Daoy (cell line): ENCODE data around the gene CACNG1. TPM values are rescaled to one million over a fixed set of nuclear protein-coding genes. Genes with fewer than 3 reads are reported as not detected.

ENCODE experiments used
- DNase-seq: peaks from one replicate; pipeline ENCODE4 v3.0.0-alpha.2; 2015; ENCODE audit warnings: low read depth
- total RNA-seq: library from RNA; depleted of rRNA; stranded (reverse); fragments of >200 nt; shearing (Covaris generic); gene quantifications from 2 replicates; pipeline ENCODE4 v1.2.3, GENCODE V29; 2014

The CACNG1 gene
- total RNA-seq, 1 experiment from 2014 or later: not detected

DNA sequence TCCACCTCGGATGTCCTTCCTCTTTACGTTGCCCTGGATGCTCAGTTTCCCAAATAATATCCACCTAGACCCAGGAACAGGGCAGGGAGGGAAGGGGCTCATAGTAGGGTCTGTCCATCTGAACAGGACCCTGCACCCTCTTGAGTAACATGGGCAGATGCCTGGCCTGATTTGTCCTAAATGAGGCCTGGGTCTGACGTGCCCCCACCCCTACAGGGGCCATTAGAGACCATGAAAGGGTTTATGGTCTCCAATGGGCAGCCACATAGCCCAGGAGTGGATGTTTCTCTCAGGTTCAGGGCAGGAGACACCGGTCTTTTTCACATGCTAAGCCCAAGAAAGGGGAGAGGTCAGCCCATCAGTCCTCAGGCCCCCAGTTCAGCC, 6.8 kb downstream of the CACNG1 start:
- DNase-seq: no peak

DNA sequence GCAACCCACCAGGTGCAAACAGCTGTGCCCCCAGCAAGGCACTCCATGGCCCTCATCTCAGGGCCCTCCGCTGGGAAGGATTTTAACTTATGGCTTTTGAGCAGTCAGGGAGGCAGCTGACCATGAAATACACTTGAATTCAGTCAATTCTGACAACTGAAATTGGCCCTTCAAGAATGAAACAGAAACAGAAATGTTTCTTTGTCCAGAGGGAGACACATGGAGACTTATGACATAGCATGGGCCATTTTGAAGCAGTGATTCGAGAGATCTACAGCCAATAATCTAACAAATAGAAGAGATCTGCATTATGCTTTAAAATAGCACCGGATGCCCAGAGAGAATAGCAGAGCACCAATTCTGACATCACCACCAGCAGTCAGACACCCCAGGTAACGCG, 7.5 kb downstream of the CACNG1 start:
- no peak for DNase-seq

DNA sequence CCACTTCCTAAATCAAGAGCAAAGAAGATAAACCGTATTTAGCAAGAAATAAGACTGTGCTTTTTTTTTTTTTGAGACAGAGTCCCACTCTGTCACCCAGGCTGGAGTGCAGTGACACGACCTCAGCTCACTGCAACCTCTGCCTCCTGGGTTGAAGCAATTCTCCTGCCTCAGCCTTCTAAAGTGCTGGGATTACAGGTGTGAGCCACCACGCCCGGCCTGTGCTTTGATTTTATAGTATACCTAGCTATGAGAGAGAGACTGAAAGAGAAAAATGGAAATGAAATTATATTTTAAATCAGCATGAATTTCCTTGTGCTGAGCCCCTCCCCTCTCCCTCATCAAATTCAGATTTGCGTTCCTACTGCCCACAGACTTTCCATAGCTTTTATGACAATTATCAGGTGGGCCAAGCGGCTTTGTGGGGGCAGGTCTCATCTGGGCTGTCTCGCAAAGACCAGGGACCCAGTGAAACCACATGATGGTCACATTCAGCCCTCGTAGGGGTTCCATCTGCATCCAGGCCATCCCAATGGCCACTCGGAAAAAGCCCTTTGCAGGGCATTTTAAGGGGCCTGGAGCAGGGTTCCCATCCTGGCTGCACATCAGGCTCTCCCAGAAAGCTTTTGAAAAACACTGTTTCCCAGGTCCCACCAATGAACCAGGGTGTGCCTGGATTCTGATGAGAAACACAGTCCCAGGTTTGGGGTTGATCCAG, 8.5 kb downstream of the CACNG1 start:
- DNase-seq: no peak

DNA sequence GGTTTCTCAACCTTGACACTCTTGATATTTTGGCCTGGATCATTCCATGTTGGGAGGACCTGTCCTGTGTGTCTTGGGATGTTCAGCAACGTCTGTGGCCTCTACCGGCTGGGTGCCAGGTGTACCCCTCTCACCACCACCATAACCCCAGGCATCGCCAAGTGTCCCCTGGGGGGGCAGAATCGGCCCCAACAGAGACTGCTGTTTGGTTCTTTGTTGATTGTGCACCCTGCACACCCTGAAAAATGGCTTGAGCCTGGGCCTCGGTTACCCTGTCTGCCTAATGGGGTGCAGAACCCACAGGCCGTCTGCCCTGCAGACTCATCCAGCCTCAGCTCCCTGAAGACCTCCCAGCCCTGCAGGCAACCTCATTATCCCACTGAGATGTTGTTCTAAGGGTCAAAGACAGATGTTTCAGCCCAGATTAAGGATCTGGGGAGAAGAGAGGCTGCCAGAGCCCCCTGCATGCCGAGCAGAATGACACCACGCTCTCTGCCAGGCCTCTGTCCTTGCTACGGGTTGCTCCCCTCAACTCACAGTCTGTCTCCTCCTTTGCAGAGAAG, 9.2 kb downstream of the CACNG1 start:
- no peak for DNase-seq

DNA sequence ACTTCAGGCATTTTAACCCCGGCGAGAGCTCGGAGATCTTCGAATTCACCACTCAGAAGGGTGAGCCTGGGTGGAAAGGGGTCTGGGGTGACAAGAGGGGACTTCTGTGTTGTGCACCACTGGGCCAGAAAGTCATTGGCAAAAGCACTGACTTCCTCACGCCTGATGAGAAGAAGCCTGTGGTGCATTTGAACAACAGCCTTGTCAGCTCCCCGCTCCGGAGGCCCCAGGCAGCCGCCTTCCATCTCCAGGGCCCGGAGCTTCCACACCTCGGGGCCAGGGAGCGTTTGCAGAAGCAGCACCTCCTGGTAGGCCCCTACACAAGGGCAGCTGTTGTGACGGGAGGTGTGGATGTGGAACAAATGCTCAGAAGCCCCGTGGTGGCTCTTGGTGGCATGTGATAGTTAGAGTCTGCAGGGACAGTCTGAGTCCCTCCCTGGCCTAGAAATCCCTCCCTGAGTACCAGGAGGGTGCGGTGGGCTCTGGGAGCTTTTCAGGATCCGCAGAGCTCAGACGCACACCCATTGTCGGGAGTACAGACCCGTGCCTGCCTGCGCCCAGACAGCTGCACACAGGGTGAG, 9.7 kb downstream of the CACNG1 start:
- no peak for DNase-seq

DNA sequence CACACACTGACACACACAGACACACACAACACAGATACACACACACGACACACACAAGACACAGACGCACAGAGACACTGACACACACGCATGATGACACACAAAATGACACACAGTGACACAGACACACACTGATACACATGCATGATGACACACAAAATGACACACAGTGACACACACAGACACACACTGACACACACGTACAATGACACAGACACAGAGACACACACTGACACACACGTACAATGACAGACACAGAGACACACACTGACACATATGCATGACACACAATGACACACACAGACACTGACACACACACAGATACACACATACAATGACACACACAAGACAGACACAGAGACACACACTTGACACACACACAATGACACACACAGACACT, 10.3 kb downstream of the CACNG1 start:
- DNase-seq: no peak

DNA sequence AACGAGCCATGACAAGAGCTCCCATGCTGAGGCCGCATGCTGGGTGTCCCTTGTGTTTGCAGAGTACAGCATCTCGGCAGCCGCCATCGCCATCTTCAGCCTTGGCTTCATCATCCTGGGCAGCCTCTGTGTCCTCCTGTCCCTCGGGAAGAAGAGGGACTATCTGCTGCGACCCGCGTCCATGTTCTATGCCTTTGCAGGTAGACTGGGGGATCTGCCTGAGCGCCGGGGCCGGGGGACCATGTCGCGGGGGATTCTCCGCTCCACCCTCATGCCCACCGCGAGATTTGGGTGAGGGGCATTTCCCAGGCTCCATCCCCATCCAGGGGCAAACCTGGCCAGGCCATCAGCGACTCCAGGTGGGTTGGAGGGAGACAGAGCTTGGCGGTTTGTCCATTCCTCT, 10.7 kb downstream of the CACNG1 start:
- DNase-seq: no peak

DNA sequence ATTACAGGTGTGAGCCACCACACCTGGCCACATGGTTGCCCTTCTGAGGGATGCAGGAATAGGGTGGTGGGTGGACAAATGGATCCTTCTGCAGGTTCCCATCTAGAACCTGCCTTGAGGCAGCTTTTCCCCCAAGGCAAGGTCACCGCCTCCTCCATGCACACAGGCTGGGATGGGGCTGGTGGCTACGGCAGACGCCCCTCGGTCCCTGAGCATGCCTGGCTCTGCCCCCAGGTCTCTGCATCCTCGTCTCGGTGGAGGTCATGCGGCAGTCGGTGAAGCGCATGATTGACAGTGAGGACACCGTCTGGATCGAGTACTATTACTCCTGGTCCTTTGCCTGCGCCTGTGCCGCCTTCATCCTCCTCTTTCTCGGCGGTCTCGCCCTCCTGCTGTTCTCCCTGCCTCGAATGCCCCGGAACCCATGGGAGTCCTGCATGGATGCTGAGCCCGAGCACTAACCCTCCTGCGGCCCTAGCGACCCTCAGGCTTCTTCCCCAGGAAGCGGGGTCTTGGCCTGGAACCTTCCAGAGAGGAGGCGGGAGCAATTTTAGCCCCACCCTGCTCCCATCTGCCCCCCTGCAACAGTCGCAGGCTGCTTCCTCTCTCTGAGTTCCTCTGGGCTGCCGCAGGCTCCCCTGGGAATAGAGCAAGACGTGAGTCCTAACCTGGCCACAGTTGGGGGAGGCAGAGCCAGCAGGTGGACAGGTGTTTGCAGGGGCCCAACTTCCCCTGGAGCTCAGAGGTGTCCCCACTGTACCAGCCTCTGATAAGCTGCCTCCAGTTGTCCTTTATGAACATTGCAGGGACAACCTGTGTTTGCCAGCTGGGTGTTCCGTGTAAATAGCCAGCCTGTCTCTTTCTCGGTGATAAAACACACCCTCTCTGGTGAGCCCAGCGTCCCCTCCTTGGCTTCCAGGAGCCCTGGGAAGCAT, 11.7 kb downstream of the CACNG1 start:
- DNase-seq: no peak

DNA sequence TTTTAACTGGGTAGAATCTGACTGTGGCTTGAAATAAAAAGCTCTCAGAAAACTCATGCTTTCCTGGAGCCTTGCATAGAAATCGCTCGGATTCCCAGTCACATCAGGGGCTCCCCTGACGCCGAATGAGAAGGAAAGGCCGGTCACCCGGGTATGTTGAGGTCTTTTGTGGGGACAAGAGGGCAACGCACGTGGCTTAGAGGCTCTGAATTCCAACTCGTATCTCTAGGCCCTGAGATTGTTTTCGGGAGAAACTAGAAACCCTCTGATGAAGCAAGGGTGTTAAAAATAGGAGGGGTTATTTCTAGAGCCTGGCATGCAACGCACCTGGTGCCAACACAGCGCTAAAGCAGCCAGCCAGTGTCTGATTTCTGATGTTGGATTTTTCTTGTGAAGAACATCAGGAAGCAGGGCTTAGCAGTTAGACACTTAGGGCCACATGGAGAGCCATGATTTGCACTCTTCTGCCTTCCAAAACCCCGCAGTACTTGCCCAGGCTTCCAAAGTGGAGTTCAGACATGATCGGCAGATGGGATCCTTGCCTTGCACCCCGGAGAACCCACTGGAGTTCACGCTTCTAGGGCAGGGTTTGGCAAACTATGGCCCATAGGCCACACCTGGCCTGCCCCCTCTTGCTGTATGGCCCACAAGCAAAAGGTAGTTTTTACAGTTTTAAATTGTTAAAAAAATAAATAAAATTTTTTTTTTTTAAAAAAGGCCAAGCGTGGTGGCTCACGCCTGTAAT, 12.6 kb downstream of the CACNG1 start:
- DNase-seq: no peak

DNA sequence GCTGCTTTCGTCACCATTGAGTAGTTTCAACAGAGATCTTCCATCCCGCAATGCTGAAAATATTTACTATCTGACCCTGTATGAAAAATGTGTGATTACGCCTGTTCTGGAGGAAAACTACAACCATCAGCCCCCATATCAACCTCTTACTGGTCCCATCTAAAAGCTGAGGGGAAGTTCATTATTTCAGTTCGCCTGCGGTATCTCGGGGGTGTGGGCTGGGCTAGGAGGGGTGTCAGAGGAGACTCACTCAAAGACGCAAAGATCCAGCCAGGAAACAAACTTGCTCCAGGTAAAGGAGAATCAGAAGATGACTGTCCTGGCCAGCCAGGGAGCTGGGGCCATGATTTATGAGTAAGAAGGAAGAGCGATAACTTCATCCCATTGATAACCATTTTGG, 13.7 kb downstream of the CACNG1 start:
- DNase-seq: no peak

DNA sequence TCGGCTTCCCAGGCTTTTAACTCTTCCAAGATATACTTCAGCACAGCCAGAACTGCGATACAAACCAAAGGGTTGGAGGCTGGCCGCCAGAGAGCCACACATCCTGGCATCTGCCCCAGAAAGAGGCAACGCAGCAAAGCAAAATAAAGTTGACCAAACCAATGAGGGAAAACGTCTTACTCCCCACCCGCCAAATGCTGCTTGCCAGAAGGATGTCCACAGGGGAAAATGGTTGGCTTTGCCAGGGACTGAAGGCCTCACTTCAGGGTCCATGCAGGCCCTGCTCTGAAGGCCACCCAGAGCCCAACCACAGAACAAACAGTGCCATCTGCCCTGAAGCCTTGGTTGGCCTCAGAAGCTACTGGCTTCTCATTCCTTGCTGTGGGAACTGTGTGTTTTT, 15.0 kb downstream of the CACNG1 start:
- DNase-seq: no peak

DNA sequence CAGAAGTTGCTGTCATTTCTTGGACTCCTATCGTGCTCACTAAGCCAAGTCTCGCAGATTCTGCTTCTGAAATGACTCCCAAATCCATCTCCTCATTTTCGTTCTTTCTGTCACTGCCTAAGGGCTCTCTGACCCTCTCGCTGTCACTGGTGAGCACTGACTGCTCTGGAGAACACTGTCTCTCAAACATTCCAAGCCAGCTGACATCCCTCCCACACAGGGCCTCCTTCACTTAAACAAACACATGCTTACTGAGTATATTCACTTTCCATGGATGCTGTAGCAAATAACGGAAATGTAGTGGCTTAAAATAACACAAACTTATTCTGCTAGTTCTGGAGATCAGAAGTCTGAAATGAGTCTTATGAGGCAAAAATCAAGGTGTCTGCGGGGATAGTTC, 18.8 kb downstream of the CACNG1 start:
- DNase-seq: no peak

DNA sequence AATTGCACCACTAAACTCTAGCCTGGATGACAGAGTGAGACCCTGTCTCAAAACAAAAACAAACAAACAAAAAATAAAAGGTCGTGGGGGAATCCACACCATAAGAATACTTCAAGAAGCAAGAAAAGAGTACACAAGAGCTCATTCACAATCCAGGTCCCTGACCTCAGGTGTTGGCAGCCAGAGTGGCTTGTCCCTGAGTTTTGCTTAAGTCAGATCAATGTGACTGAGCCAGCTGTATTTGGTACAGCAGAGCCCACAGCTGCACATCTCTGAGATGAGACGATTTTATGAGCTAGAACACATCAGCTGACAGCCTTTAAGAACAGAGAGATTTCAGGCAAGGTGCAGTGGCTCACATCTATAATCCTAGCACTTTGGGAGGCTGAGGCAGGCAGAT, 22.4 kb downstream of the CACNG1 start:
- DNase-seq: no peak

DNA sequence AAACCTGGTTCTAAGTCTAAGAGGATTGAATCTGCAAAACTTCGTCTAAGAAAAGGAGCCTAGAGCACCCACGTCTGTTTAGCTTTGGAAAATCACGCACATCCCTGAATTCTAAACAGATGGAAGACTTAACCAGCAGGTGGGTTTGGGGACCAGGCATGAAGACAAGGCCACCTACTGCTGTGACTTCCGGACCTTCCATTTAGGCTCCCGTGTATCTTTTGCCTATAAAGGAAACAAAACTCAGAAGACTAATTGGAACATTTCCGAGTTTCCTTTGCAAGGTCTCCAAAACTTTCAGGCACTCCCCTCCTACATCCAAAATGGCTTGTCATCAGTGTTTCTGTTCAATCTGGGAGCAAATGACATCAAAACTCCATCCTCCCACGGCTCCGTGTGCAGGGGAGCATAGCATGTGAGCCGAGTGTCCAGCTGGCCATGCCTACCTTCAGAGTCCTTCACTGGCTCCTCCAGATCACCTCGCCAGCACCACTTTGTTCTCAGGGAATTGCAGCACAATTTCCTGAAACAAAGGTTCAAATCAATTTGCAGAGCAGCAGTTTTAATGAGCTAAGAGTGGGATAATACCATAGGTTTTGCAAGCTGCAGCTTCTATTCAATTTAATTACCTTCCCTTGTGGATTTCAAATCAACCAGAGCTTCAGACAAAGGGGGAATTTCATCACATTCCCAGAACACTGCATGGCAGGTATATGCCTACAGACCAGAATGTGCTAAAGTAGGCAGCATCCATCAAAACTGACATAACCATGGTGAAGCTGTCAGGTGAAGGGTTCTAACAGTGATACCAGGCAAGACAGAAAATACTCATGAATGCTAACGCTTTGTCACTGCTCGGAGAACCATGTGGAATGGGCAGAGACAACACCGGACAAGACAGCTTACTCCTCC, 23.5 kb downstream of the CACNG1 start:
- DNase-seq: no peak

DNA sequence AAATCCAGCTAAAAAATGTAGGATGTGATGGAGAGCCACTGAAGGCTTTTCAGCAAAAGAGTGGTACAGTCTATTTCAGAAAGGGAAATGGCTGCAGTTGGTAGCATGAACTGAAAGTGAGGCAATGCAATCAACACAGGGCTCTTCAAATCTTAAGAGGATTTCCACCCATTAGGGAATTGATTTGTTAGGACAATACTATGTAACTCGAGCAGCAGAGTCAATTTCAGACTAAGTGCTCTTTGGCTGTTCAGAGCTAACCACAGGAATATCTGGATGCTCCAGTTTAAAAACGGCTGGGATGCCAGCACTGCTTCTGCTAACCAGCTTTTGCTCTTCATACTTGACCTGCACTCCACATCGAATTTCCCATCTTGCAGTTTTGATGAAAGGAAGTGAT, 24.6 kb downstream of the CACNG1 start:
- no peak for DNase-seq

DNA sequence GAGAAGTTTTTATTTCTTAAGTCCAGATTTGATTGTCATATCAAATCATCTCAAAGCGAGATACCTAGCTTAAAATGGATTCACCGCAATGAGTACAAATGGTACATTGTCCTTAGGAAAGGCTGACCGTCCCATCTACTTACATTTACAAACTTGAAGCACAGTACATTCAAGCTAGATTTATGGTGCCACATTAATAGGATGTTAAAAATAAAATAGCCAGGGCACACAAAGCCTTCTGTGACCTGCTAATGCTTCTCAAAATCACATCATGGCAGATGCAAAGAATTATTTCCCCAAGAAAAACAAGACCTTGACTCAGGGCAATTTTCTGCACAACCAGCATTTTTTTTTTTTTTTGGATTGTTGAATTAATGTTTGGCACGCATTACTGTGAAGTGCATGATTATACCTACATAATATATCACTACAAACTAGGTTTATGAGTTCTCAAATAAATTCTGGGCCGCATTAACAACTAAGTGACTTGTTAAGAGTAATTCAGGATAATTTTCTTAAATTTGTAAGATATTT, 25.3 kb downstream of the CACNG1 start:
- DNase-seq: no peak

DNA sequence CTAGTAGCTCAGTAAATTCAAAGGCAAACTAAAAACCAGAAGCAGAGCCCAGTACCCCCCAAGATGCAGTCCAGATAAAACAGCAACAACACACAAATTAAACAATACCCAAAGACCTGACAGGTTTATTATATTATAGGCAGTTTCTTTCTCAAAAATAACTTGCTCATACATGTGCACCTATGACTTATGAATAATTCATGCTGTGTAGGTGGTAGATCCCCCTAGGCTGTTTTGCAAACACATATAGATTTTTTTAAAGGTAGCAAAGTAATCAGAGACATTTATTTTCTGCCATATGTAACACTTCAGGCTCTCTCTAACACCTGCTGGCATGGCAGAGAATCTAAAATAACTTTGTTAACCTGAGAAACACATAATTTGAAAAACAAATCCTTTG, 27.2 kb downstream of the CACNG1 start:
- no peak for DNase-seq

DNA sequence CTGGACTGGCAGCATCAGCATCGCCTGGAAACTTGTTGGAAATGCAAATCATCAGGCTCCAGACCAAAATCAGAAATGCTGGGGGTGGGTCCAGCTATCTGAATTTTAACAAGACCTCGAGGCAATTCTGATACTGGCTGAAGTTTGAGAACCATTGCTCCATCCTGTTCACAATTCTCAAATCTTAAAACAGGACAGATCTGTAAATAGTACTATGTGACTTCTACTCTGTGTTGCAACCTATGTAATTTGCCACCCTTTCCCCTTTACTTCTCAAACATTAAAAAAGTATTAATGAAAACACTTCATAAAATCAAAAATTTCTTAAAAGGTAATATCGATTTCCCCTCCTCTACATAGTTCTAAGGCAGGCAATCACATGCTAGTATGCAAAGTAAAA, 28.5 kb downstream of the CACNG1 start:
- no peak for DNase-seq

DNA sequence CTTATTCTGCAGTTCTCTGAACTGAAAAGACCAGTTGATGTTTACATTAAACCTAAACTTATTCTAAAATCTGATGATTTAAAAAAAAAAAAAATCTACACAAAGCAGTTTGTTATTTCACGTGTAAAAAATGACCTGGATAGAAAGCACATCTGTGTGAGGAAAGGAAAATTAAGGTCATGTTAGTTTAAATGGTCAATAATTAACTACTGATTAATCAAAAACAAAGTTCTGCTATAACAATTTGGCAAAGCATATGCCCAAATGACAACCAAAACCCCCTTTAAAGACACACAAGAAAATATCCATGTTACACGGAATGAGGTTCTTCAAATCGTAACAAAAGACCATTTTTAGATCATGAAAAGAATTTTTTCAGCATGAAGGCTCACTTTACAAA, 30.4 kb downstream of the CACNG1 start:
- no peak for DNase-seq

DNA sequence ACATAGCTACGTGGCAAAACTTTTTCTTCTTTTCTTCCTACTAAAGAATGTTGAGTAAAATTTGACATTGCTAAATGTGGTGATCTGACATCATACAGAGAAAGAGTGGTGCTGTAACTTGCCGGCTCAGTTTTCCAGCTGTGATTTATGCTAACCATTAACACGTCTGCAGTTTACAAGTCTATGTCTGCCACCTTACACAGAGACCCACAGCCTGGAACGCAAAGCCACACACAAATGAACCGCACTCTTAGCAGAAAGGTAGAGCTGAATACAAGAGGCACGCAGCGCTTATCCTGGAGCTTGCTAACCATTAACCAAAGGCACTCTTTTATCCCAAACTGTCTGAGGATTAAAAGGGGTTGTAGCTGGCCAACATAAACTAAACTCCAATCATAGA, 31.9 kb downstream of the CACNG1 start:
- DNase-seq: no peak

DNA sequence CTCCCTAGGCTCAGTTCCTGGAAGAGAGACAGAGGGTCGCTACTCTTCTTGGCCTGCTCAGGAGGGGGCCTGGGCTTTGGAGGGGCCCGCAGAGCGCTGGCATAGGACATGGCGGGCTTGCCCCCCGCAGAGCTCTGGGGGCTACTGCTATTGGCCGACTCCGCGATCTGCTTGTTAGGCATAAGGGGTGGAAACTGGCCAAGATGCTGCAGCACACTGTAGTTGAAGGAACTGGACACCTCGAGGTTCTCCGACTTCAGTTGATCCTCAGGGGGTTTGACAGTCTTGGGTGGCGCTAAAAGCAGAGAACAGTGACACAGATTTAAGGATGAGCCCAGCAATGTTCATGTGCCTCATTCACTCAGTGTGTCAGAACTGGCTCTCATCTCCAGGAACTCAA, 33.9 kb downstream of the CACNG1 start:
- DNase-seq: no peak
